HG03442 (cell line): ENCODE results near the gene ELAVL2.

Source experiments
- ATAC-seq: cut with Tn5 transposase; IDR thresholded peaks from one replicate; pipeline ENCODE4 v1.9.1; 2021; ENCODE audit warnings: mild to moderate bottlenecking, moderate library complexity; ENCODE audit not compliant: unreplicated experiment

Gene ELAVL2

GRCh38 chr9:23822261-23823169 is 3.5 kb downstream of the ELAVL2 start:
- ATAC-seq = no peak

GRCh38 chr9:23821375-23822181 is 4.5 kb downstream of the ELAVL2 start:
- ATAC-seq = no peak

GRCh38 chr9:23820451-23821374 is 5.3 kb downstream of the ELAVL2 start:
- no peak for ATAC-seq

DNA sequence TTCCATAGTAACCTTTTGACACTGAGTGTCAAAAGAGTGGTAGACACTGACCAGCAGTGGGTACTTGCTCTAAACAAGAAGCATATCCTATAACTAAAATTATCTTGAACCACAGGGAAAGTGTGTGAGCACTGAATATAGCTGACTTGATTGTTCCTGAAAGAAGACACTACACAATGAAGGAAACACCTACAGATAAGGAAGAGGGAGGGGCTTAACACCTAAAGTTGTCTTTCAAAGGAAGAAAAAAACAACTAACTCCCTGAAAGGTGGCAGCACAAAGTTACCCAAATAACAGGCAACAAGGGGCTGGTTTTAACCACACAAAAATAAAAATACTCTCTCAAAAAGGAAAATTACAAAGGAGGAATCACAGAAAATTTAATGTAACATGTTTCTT is 6.6 kb downstream of the ELAVL2 start:
- no peak for ATAC-seq

DNA sequence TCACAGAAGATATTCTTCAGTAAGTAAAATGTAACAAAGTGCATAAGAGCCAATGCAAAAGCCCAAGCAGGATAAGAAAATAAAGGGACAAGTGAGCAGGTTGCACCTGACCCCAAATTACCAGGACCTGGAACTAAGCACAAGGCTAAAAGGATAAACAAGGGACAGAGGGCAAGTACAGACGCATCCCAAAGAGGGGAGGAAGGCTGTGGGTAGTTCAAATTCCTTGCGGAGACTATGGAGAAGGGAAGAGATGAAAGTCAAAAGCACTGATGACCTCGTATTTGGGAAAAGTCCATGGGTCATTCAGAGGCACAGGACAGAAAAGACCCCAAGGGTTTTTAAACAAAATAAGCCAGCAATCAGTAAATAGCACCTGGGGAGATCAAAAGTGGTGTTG is 11.8 kb downstream of the ELAVL2 start:
- ATAC-seq = no peak

DNA sequence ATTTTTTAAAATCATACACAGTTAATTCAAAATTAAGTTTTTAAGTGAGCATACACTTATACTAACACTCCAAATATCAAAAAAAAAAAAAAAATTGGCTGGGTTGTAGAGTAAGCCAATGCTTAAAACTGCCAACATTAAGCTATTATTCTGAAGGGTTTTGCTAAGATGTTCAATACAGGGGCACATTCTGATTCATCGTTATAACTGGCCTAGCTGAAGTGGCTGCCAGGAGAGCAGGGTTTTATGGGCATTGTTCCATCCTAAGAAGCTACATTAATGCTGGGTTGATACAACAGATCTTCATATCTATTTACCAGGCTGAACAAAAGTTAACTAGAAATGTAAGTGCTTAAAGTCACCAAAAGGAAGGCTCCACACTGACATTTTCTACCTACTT is 13.4 kb downstream of the ELAVL2 start:
- no peak for ATAC-seq

GRCh38 chr9:23811633-23812032 is 14.4 kb downstream of the ELAVL2 start:
- ATAC-seq = no peak

- no peak for ATAC-seq
Observed at GRCh38 chr9:23803216-23803615, 22.8 kb downstream of the ELAVL2 start.

DNA sequence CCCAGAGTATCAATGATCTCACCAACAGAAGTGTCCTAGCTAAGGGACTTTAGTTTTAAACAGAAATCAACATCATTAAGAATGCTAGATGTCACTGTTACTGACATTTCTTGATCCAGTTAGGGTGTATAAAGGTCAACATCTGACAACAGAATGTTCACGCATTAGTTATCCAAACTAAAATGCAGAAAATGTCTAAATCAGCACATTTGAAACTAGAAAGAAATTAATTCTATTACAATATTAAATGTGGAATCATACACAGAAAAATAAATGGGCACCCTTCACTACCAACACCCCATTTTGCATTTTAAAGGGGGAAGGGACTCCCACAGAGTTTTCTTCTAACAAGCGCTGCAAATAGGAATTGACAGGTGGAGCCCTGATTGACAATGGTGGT is 24.5 kb downstream of the ELAVL2 start:
- ATAC-seq = no peak

- no peak for ATAC-seq
Observed at GRCh38 chr9:23799521-23799920, 26.5 kb downstream of the ELAVL2 start.

- no peak for ATAC-seq
Observed at GRCh38 chr9:23798325-23798724, 27.7 kb downstream of the ELAVL2 start.

DNA sequence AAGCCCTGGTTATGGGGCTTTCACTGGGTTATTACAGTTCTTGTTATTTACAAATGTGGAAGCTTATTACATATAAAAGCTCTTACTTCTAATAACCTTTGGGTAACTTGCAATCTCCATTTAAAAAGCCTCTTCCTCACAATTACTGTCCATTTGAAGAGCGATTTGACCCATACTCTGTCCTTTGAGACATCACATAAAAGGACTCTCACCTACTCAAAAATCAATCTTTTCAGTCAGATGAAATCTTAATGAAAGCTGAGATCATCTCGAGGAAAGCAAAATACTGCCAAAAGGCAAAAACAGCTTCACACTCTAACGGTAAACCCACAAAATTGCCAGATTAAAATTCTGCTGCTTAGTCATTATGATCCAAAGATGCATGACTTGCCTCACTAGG is 29.8 kb downstream of the ELAVL2 start:
- ATAC-seq = no peak

DNA sequence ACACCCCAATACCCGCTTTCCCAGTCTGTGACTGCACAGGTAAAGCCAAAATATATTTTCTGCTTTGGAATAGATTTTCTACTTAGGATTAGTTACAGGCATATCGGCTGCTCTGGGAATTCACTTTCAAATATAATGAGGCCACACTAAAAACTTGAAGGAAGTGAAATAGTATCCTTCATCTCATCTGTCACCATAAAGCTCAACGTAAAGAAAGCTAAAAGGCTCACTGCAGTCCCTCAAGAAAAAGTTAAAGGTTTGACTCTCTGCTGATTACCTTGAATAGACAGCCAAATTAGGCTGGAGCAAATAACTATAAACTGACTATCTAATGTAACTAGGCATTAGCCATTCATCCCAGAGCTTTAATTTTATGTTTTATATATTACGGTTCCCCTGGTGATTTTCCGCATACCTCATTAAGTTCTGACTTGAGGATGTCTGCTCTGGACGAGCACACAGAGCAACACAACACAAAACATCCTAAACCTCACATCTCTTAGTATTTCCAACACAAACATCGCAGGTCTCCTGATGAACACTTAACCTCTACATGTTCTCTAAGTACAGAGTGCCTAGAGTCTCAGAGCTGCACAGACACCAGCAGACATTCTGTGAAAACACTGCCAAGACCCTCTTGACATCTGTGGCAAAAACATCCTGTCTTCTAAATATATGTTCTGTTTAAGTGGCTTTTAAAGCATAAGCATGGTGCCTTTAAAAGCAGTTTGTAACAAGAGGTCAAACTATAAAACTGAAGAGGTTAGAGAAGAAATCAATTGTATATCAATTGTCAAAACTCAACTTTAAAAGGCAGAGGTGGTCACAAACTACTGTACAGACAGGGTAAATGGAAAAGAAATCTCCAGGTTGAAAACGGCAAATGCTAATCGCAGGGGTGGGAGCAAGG is 35.4 kb downstream of the ELAVL2 start:
- ATAC-seq = no peak

GRCh38 chr9:23789529-23790254 is 36.3 kb downstream of the ELAVL2 start:
- ATAC-seq = no peak

DNA sequence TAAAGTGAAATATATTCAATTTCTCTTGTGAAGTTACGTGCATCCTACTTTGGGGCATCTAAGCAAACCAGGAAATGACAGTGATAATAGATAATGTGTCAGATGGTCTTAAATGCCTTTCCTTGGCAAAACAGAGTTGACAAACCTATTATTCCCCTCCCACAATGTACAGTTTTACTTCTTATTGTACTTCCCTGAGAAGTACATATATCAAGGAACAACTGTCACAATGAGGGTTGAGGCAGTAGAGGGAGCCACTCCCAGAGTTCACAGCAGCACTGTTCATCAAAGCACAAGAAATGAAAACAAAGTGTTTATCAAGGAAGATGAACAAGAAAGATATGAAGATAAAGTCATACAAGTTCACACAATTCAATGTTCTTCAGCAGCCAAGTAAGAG is 41.1 kb downstream of the ELAVL2 start:
- ATAC-seq = no peak

DNA sequence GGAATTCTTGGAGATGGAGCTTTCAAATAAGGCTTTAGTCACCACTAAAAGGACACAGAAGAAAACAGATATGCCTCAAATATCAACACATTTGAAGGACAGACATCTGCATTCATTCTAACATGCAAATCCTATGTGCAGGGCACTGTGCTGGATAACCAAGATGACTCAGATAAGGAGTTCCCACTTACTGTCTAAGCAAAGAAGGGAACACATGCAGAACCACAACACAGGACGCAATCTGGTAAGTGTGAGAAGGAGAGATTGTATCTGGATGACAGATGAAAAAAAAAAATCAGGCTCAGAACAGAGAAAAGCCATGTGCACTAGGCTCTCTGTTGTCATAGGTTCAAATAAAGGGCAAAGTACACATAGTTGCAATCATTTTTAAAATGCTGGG is 42.5 kb downstream of the ELAVL2 start:
- ATAC-seq = no peak

DNA sequence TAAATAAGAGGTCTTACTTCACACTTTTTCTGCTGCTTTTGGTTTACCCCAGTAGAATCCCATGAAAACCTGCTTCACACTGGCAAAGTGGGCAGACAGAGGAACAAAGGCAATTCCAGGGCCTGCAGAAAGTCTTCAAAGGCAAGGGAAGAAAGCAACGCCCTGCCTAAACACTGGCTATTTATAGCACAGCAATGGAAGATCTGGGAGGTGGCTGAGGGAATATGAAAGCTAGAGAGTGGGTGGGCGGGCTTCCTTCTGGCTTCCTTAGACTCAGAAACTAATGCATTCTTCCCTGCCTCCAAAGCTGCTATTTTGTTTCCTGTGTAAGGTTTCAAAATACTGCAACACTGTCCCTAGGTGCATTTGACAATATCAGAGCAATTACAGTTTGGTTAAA is 46.8 kb downstream of the ELAVL2 start:
- no peak for ATAC-seq

- no peak for ATAC-seq
Observed at GRCh38 chr9:23777328-23777727, 48.7 kb downstream of the ELAVL2 start.

GRCh38 chr9:23775549-23775948 is 50.5 kb downstream of the ELAVL2 start:
- no peak for ATAC-seq
